Calu3 (cell line): ENCODE measurements around the gene EFHD2. TPM values are rescaled to one million over a fixed set of nuclear protein-coding genes. Genes with fewer than 3 reads are reported as not detected.
"Not testable (repeated sequence)": the region's sequence is repeated elsewhere in the genome, so short reads cannot be mapped to it uniquely, and the experiment has no call there.

Source experiments
- BruUV-seq: library from RNA; stranded (reverse); fragments of 400-500 nt; replicated peaks from 2 replicates; lab custom pipeline; 2021; lab: Mats Ljungman, UMichigan
- CTCF ChIA-PET: fragments of 300-600 bp; sonication (Branson Sonifier 250); formaldehyde crosslinking; loops from one replicate; lab custom pipeline; 2022; ENCODE audit warnings: antibody characterized with exemption; lab: Charles Lee
- DNase-seq: peaks from one replicate; pipeline ENCODE4 v3.0.0; 2022
- H3K27ac Mint-ChIP-seq: one replicate; pipeline ENCODE4 v1.8.0; 2022; ENCODE audit warnings: mixed read lengths; ENCODE audit not compliant: unreplicated experiment
- H3K27me3 Mint-ChIP-seq: one replicate; pipeline ENCODE4 v1.8.0; 2022; ENCODE audit warnings: mixed read lengths; ENCODE audit not compliant: unreplicated experiment
- H3K36me3 Mint-ChIP-seq: one replicate; pipeline ENCODE4 v1.8.0; 2022; ENCODE audit warnings: mild to moderate bottlenecking, moderate library complexity, mixed read lengths; ENCODE audit not compliant: insufficient read depth, unreplicated experiment
- H3K4me1 Mint-ChIP-seq: one replicate; pipeline ENCODE4 v1.8.0; 2022; ENCODE audit warnings: mild to moderate bottlenecking, low read depth, mixed read lengths; ENCODE audit not compliant: unreplicated experiment
- H3K4me3 Mint-ChIP-seq: one replicate; pipeline ENCODE4 v1.8.0; 2022; ENCODE audit warnings: mild to moderate bottlenecking, low read depth, moderate library complexity, mixed read lengths; ENCODE audit not compliant: unreplicated experiment
- H3K9me3 Mint-ChIP-seq: one replicate; pipeline ENCODE4 v1.8.0; 2022; ENCODE audit warnings: low read depth, mixed read lengths; ENCODE audit not compliant: unreplicated experiment
- CTCF ChIP-seq: fragments of 200-600 bp; IDR thresholded peaks from one replicate; pipeline ENCODE4 v1.8.0; 2022; ENCODE audit warnings: antibody characterized with exemption; ENCODE audit not compliant: unreplicated experiment
- intact Hi-C: fragments of 100-400 bp; cut with micrococcal nuclease; formaldehyde crosslinking; loops from one replicate; pipeline ENCODE4 v1.10.0; 2022; ENCODE audit not compliant: unreplicated experiment
- total RNA-seq: library from RNA; stranded (reverse); gene quantifications from 2 replicates; pipeline ENCODE4 v1.2.3, GENCODE V29; 2022

EFHD2 gene
- total RNA-seq, 1 experiment from 2014 or later, result 51.0 TPM

- Mint-ChIP-seq H3K36me3 (no peaks in the 10 kb centered on the region), H3K4me3 (no peak overlapping the region), H3K4me1 (peaks cover 7% of the 10 kb centered on the region), H3K27ac (no peak overlapping the region), H3K9me3 (no peaks in the 10 kb centered on the region), H3K27me3 (no peaks in the 10 kb centered on the region)
- TF ChIP-seq CTCF, result no peak
- intact Hi-C loops, result no loop called here
- CTCF ChIA-PET, result no interaction called here
- no TSS peak for BruUV-seq
- no peak for DNase-seq
Observed at GRCh38 chr1:15371610-15372545, 37.8 kb upstream of the EFHD2 start.

- Mint-ChIP-seq H3K4me3 (no peak overlapping the region), H3K36me3 (no peaks in the 10 kb centered on the region), H3K27ac (no peak overlapping the region), H3K4me1 (no peaks in the 10 kb centered on the region), H3K27me3 (peaks cover 31% of the 10 kb centered on the region), H3K9me3 (no peaks in the 10 kb centered on the region)
- BruUV-seq, result no TSS peak
- no peak for DNase-seq
- intact Hi-C loops, result no loop called here
- CTCF ChIA-PET, result no interaction called here
- no peak for TF ChIP-seq CTCF
Observed at GRCh38 chr1:15378729-15379128, 31.0 kb upstream of the EFHD2 start.

GRCh38 chr1:15379151-15379550 lies 30.5 kb upstream of the EFHD2 start:
- H3K4me3 Mint-ChIP-seq, DNase-seq, intact Hi-C loops, H3K9me3 Mint-ChIP-seq, CTCF ChIA-PET, H3K4me1 Mint-ChIP-seq, H3K27ac Mint-ChIP-seq, H3K36me3 Mint-ChIP-seq, BruUV-seq: not testable (repeated sequence)
- H3K27me3 Mint-ChIP-seq, result peaks cover 31% of the 10 kb centered on the region

- DNase-seq, result no peak
- Mint-ChIP-seq H3K4me3 (no peak overlapping the region), H3K27me3 (peaks cover 31% of the 10 kb centered on the region), H3K27ac (no peak overlapping the region), H3K9me3 (no peaks in the 10 kb centered on the region), H3K4me1 (no peaks in the 10 kb centered on the region), H3K36me3 (no peaks in the 10 kb centered on the region)
- no peak for TF ChIP-seq CTCF
- CTCF ChIA-PET, result no interaction called here
- BruUV-seq, result no TSS peak
- intact Hi-C loops, result no loop called here
Observed at GRCh38 chr1:15380601-15381508, 28.8 kb upstream of the EFHD2 start.
